DOHH2 (cell line): ENCODE results near the gene LRRC10B.

ENCODE experiments used
- H3F3A ChIP-seq: fragments of 200-600 bp; sonication (generic), shearing (Covaris generic); 2 replicates; pipeline ENCODE4 v1.6.0; 2016; ENCODE audit warnings: antibody characterized with exemption, mild to moderate bottlenecking; ENCODE audit not compliant: control insufficient read depth, insufficient read depth
- H3K27ac ChIP-seq: fragments of 200-600 bp; sonication (generic); 2 replicates; pipeline ENCODE4 v1.5.1; 2014; ENCODE audit warnings: low read depth, mild to moderate bottlenecking, low read length, moderate library complexity
- H3K27me3 ChIP-seq: fragments of 200-600 bp; sonication (generic); 2 replicates; pipeline ENCODE4 v1.6.1; 2014; ENCODE audit warnings: mild to moderate bottlenecking, low read length, mixed read lengths; ENCODE audit not compliant: control insufficient read depth
- H3K36me3 ChIP-seq: fragments of 200-600 bp; sonication (generic); 2 replicates; pipeline ENCODE4 v1.6.1; 2014; ENCODE audit warnings: mild to moderate bottlenecking, low read length, moderate library complexity, mixed read lengths; ENCODE audit not compliant: control insufficient read depth
- H3K4me1 ChIP-seq: fragments of 200-600 bp; sonication (generic); 2 replicates; pipeline ENCODE4 v1.6.1; 2014; ENCODE audit warnings: mild to moderate bottlenecking, low read length, mixed read lengths; ENCODE audit not compliant: control insufficient read depth
- H3K4me2 ChIP-seq: fragments of 200-600 bp; sonication (generic); 2 replicates; pipeline ENCODE4 v1.6.0; 2014; ENCODE audit warnings: mild to moderate bottlenecking, low read length, moderate library complexity
- H3K4me3 ChIP-seq: fragments of 200-600 bp; sonication (generic); 2 replicates; pipeline ENCODE4 v1.5.1; 2014; ENCODE audit warnings: mild to moderate bottlenecking, low read length, mixed read lengths
- H3K79me2 ChIP-seq: fragments of 200-600 bp; sonication (generic); 2 replicates; pipeline ENCODE4 v1.6.1; 2014; ENCODE audit warnings: mild to moderate bottlenecking, low read length, mixed read lengths; ENCODE audit not compliant: control insufficient read depth
- H3K9me2 ChIP-seq: fragments of 200-600 bp; sonication (generic); replicated peaks from 2 replicates; pipeline ENCODE4 v1.6.1; 2014; ENCODE audit warnings: mild to moderate bottlenecking, low read length, mixed read lengths; ENCODE audit not compliant: control insufficient read depth
- H3K9me3 ChIP-seq: fragments of 200-600 bp; sonication (generic); 2 replicates; pipeline ENCODE4 v1.6.1; 2014; ENCODE audit warnings: antibody characterized with exemption, low read length, mixed read lengths; ENCODE audit not compliant: control insufficient read depth, insufficient read depth
- H4K20me1 ChIP-seq: fragments of 200-600 bp; sonication (generic); 2 replicates; pipeline ENCODE4 v1.6.0; 2014; ENCODE audit warnings: low read depth, mild to moderate bottlenecking, antibody characterized with exemption, low read length, moderate library complexity; ENCODE audit not compliant: control insufficient read depth, insufficient read depth
- EZH2phosphoT487 ChIP-seq: fragments of 200-600 bp; sonication (generic); IDR thresholded peaks from 2 replicates; pipeline ENCODE4 v1.6.1; 2017; ENCODE audit warnings: borderline replicate concordance, mild to moderate bottlenecking, antibody characterized with exemption, low read length, moderate library complexity, mixed read lengths
- TF ChIP-seq, protein P1 (sequence below): fragments of 200-600 bp; sonication (generic); IDR thresholded peaks from one replicate; pipeline ENCODE4 v1.5.1; 2014; ENCODE audit warnings: antibody characterized with exemption, mild to moderate bottlenecking, low read depth, low read length; ENCODE audit not compliant: poor library complexity, severe bottlenecking

LRRC10B gene

GRCh38 chr11:61488651-61489291 lies 19.8 kb upstream of the LRRC10B start:
- Histone ChIP-seq H3K4me3 (no peak overlapping the region), H3K9me3 (no peaks in the 10 kb centered on the region), H3F3A (no peaks in the 10 kb centered on the region), H3K4me2 (no peak overlapping the region), H3K4me1 (no peaks in the 10 kb centered on the region), H3K27me3 (no peaks in the 10 kb centered on the region), H3K79me2 (no peaks in the 10 kb centered on the region), H3K27ac (no peak overlapping the region), H4K20me1 (no peaks in the 10 kb centered on the region), H3K9me2 (no peaks in the 10 kb centered on the region), H3K36me3 (no peaks in the 10 kb centered on the region)
- TF ChIP-seq EZH2phosphoT487 = no peak
- TF ChIP-seq, protein P1, sequence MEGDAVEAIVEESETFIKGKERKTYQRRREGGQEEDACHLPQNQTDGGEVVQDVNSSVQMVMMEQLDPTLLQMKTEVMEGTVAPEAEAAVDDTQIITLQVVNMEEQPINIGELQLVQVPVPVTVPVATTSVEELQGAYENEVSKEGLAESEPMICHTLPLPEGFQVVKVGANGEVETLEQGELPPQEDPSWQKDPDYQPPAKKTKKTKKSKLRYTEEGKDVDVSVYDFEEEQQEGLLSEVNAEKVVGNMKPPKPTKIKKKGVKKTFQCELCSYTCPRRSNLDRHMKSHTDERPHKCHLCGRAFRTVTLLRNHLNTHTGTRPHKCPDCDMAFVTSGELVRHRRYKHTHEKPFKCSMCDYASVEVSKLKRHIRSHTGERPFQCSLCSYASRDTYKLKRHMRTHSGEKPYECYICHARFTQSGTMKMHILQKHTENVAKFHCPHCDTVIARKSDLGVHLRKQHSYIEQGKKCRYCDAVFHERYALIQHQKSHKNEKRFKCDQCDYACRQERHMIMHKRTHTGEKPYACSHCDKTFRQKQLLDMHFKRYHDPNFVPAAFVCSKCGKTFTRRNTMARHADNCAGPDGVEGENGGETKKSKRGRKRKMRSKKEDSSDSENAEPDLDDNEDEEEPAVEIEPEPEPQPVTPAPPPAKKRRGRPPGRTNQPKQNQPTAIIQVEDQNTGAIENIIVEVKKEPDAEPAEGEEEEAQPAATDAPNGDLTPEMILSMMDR = no peak

- no peak overlapping the region for H3K4me2 ChIP-seq
- no peak overlapping the region for H3K27ac ChIP-seq
- no peaks in the 10 kb centered on the region for H3K9me3 ChIP-seq
- H3K4me1 ChIP-seq = no peaks in the 10 kb centered on the region
- H3K79me2 ChIP-seq = no peaks in the 10 kb centered on the region
- H4K20me1 ChIP-seq = no peaks in the 10 kb centered on the region
- no peaks in the 10 kb centered on the region for H3F3A ChIP-seq
- H3K4me3 ChIP-seq = no peak overlapping the region
- no peaks in the 10 kb centered on the region for H3K27me3 ChIP-seq
- TF ChIP-seq, protein P1 = no peak
- no peak for TF ChIP-seq EZH2phosphoT487
- H3K9me2 ChIP-seq = no peaks in the 10 kb centered on the region
- no peaks in the 10 kb centered on the region for H3K36me3 ChIP-seq
Observed at GRCh38 chr11:61489833-61490721, 18.5 kb upstream of the LRRC10B start.

DNA sequence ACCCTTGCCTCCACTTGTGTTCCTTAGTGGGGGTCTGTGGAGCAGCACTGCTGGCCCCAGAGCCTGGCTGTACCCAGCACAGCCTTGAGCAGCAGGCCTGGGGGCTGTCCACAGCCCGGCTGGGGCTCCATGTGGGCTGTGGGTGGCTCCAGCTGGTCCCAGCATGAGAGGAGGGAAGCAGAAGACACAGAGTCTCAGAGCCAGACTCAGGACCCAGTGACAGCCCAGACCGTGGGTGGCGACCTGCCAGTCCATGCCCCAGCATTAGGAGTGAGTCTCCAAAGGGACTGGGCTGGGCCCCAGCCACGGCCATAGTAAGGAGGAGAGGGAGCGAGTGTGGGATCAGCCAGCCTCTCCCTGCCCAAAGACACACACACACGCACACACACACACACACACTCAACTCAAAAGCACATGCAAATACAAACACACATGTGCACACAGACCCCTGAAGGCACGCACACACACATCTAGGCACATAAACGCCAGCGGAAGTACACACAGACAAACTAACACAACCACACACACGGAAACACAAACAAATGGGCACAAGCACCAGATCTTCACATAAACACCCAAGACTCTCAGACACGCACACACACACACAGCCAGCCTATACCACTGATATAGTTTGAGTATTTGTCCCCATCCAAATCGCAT lies 16.7 kb upstream of the LRRC10B start:
- no peak overlapping the region for H3K4me3 ChIP-seq
- no peaks in the 10 kb centered on the region for H3K79me2 ChIP-seq
- H3K36me3 ChIP-seq = no peaks in the 10 kb centered on the region
- H3K4me2 ChIP-seq = no peak overlapping the region
- H3K27me3 ChIP-seq = no peaks in the 10 kb centered on the region
- no peaks in the 10 kb centered on the region for H3F3A ChIP-seq
- no peak overlapping the region for H3K27ac ChIP-seq
- H3K4me1 ChIP-seq = no peaks in the 10 kb centered on the region
- H4K20me1 ChIP-seq = no peaks in the 10 kb centered on the region
- TF ChIP-seq, protein P1 = no peak
- no peak for TF ChIP-seq EZH2phosphoT487
- no peaks in the 10 kb centered on the region for H3K9me2 ChIP-seq
- H3K9me3 ChIP-seq = no peaks in the 10 kb centered on the region
